H1 (cell line): ENCODE data around the gene ANKRD36. TPM values are rescaled to one million over a fixed set of nuclear protein-coding genes. Genes with fewer than 3 reads are reported as not detected.

Experiments
- CTCF ChIA-PET: fragments of 300-600 bp; sonication (Branson Sonifier 250); formaldehyde crosslinking; loops from one replicate; lab custom pipeline; 2021; ENCODE audit not compliant: partially characterized antibody; lab: Charles Lee
- POLR2A ChIA-PET: fragments of 300-600 bp; sonication (Branson Sonifier 250); formaldehyde crosslinking; loops from one replicate; lab custom pipeline; 2021; ENCODE audit warnings: inconsistent platforms; ENCODE audit not compliant: partially characterized antibody; lab: Charles Lee
- DNase-seq, 2 experiments: peaks; one replicate each; pipeline versions ENCODE4 v3.0.0 to v3.0.0-alpha.2; 2010 to 2022; ENCODE audit warnings: low spot score in 2 of 2, low read depth in 1 of 2, mixed read lengths in 1 of 2
- FAIRE-seq: peaks from 2 replicates; lab custom pipeline; 2011; peaks lifted over from hg19 to GRCh38; lab: Jason Lieb, UNC
- H2AFZ ChIP-seq: 2 replicates; pipeline ENCODE4 v1.8.1; 2012; ENCODE audit warnings: low read length, inconsistent platforms
- H2AK5ac ChIP-seq: 2 replicates; pipeline ENCODE4 v1.6.1; 2013; ENCODE audit warnings: low read depth, low read length
- H2BK120ac ChIP-seq: replicated peaks from 2 replicates; pipeline ENCODE3; 2013; ENCODE audit warnings: low read depth, low read length, inconsistent platforms
- H2BK12ac ChIP-seq: 2 replicates; pipeline ENCODE4 v1.6.1; 2013; ENCODE audit warnings: low read depth, low read length
- H2BK15ac ChIP-seq: 2 replicates; pipeline ENCODE4 v1.6.1; 2013; ENCODE audit warnings: low read length
- H2BK20ac ChIP-seq: 2 replicates; pipeline ENCODE4 v1.6.1; 2013; ENCODE audit warnings: low read length
- H2BK5ac ChIP-seq: 2 replicates; pipeline ENCODE4 v1.6.1; 2013; ENCODE audit warnings: low read depth, low read length
- H3K14ac ChIP-seq: 2 replicates; pipeline ENCODE4 v1.6.1; 2013; ENCODE audit warnings: inconsistent platforms; ENCODE audit not compliant: insufficient read length
- H3K18ac ChIP-seq: 2 replicates; pipeline ENCODE4 v1.6.1; 2013; ENCODE audit warnings: low read length; ENCODE audit errors: extremely low read depth
- H3K23ac ChIP-seq: 2 replicates; pipeline ENCODE4 v1.6.1; 2013; ENCODE audit warnings: inconsistent platforms; ENCODE audit not compliant: insufficient read length
- H3K23me2 ChIP-seq: 2 replicates; pipeline ENCODE4 v1.6.1; 2013; ENCODE audit warnings: low read depth, low read length
- H3K27ac ChIP-seq: 2 replicates; pipeline ENCODE4 v1.6.1; 2011; ENCODE audit warnings: low read depth, low read length, inconsistent platforms
- H3K27me3 ChIP-seq, 4 experiments: replicated peaks in 1 of 4; 1 replicate in 1 of 4; 2 replicates in 3 of 4; pipeline versions ENCODE4 v1.6.1 to v1.8.1; 2011 to 2013; ENCODE audit warnings: low read length in 3 of 4, mild to moderate bottlenecking in 3 of 4, inconsistent platforms in 2 of 4, mixed read lengths in 2 of 4, moderate library complexity in 1 of 4; ENCODE audit not compliant: control insufficient read depth in 3 of 4, insufficient read depth in 3 of 4; ENCODE audit errors: extremely low read depth in 1 of 4
- H3K36me3 ChIP-seq, 4 experiments: 2 replicates each; pipeline versions ENCODE4 v1.6.1 to v1.8.1; 2011 to 2013; ENCODE audit warnings: mild to moderate bottlenecking in 4 of 4, low read length in 3 of 4, moderate library complexity in 2 of 4, control low read depth in 1 of 4, inconsistent platforms in 1 of 4; ENCODE audit not compliant: insufficient read depth in 4 of 4, control insufficient read depth in 2 of 4
- H3K4ac ChIP-seq: replicated peaks from 2 replicates; pipeline ENCODE3; 2013; ENCODE audit warnings: low read length, low read depth, mixed read lengths, inconsistent platforms; ENCODE audit not compliant: insufficient read length
- H3K4me1 ChIP-seq, 4 experiments: replicated peaks in 1 of 4; 1 replicate in 1 of 4; 2 replicates in 3 of 4; pipeline versions ENCODE4 v1.6.1 to v1.8.1; 2011 to 2013; ENCODE audit warnings: low read length in 3 of 4, inconsistent platforms in 2 of 4, mixed read lengths in 1 of 4; ENCODE audit not compliant: insufficient read depth in 4 of 4, control insufficient read depth in 3 of 4
- H3K4me2 ChIP-seq, 2 experiments: 2 replicates each; pipeline versions ENCODE4 v1.6.1 to v1.8.1; 2011 to 2013; ENCODE audit warnings: low read depth in 2 of 2, low read length in 2 of 2, control low read depth in 1 of 2, inconsistent platforms in 1 of 2, mild to moderate bottlenecking in 1 of 2; ENCODE audit not compliant: insufficient read depth in 1 of 2
- H3K4me3 ChIP-seq, 4 experiments: fragments of 200-600, 300-600 bp in 1 of 4; sonication (generic), shearing (Covaris generic), sonication (Bioruptor Twin) in 1 of 4; 2 replicates each; pipeline versions ENCODE4 v1.5.1 to v1.8.1; 2011 to 2016; ENCODE audit warnings: low read length in 4 of 4, low read depth in 3 of 4, control low read depth in 2 of 4, inconsistent platforms in 2 of 4, mild to moderate bottlenecking in 2 of 4, mixed read lengths in 1 of 4, moderate library complexity in 1 of 4; ENCODE audit not compliant: insufficient read depth in 2 of 4; ENCODE audit errors: extremely low read depth in 1 of 4
- H3K56ac ChIP-seq: replicated peaks from 2 replicates; pipeline ENCODE3; 2013; ENCODE audit warnings: low read depth, mild to moderate bottlenecking, mixed read lengths, low read length, inconsistent platforms; ENCODE audit not compliant: insufficient read length
- H3K79me1 ChIP-seq: 2 replicates; pipeline ENCODE4 v1.6.1; 2013; ENCODE audit warnings: low read depth, low read length, control low read depth
- H3K79me2 ChIP-seq, 2 experiments: 2 replicates each; pipeline versions ENCODE4 v1.6.1 to v1.8.1; 2012 to 2013; ENCODE audit warnings: low read length in 2 of 2, mild to moderate bottlenecking in 2 of 2, inconsistent platforms in 1 of 2; ENCODE audit not compliant: insufficient read depth in 2 of 2, control insufficient read depth in 1 of 2
- H3K9ac ChIP-seq, 4 experiments: replicated peaks in 1 of 4; 1 replicate in 1 of 4; 2 replicates in 3 of 4; pipeline versions ENCODE4 v1.6.1 to v1.8.1; 2011 to 2013; ENCODE audit warnings: low read depth in 3 of 4, low read length in 3 of 4, control low read depth in 2 of 4, mild to moderate bottlenecking in 2 of 4, moderate library complexity in 2 of 4, inconsistent platforms in 1 of 4; ENCODE audit errors: extremely low read depth in 1 of 4
- H3K9me3 ChIP-seq, 2 experiments: 2 replicates each; pipeline versions ENCODE4 v1.6.1 to v1.8.1; 2012 to 2013; ENCODE audit warnings: mild to moderate bottlenecking in 2 of 2, moderate library complexity in 2 of 2, control low read depth in 1 of 2, inconsistent platforms in 1 of 2, low read depth in 1 of 2, low read length in 1 of 2, mixed read lengths in 1 of 2; ENCODE audit not compliant: insufficient read depth in 2 of 2
- H4K20me1 ChIP-seq, 2 experiments: replicated peaks in 1 of 2; 2 replicates each; pipeline versions ENCODE3 to v1.8.1; 2011 to 2013; ENCODE audit warnings: inconsistent platforms in 2 of 2, low read length in 2 of 2, mild to moderate bottlenecking in 1 of 2; ENCODE audit not compliant: insufficient read depth in 2 of 2, control insufficient read depth in 1 of 2
- H4K5ac ChIP-seq: 2 replicates; pipeline ENCODE4 v1.6.1; 2013; ENCODE audit warnings: low read length, low read depth, mixed read lengths, inconsistent platforms; ENCODE audit not compliant: insufficient read length
- H4K8ac ChIP-seq: 2 replicates; pipeline ENCODE4 v1.8.0; 2013; ENCODE audit warnings: mild to moderate bottlenecking, moderate library complexity, low read length, inconsistent platforms; ENCODE audit not compliant: insufficient read depth; ENCODE audit errors: extremely low read depth
- H4K91ac ChIP-seq: replicated peaks from 2 replicates; pipeline ENCODE3; 2013; ENCODE audit warnings: low read length, mixed read lengths, inconsistent platforms; ENCODE audit not compliant: insufficient read length
- BRCA1 ChIP-seq: IDR thresholded peaks from 2 replicates; pipeline ENCODE4 v1.6.1; 2012; ENCODE audit warnings: low read depth, low read length, improper control_type of control experiment
- CBX8 ChIP-seq: fragments of 300-800, 300-1000 bp; sonication (generic); IDR thresholded peaks from 2 replicates; pipeline ENCODE4 v1.7.1; 2016; ENCODE audit warnings: low read depth, low read length, borderline replicate concordance
- CREB1 ChIP-seq: IDR thresholded peaks from 2 replicates; pipeline ENCODE4 v1.6.1; 2012; ENCODE audit warnings: inconsistent platforms
- CTCF ChIP-seq, 3 experiments: IDR thresholded peaks; 1 replicate in 2 of 3; 2 replicates in 1 of 3; pipeline versions ENCODE4 v1.5.1 to v1.6.1; 2011; ENCODE audit warnings: low read length in 3 of 3, mild to moderate bottlenecking in 3 of 3, inconsistent platforms in 2 of 3, low read depth in 1 of 3, moderate library complexity in 1 of 3; ENCODE audit not compliant: insufficient read depth in 1 of 3; ENCODE audit errors: control extremely low read depth in 1 of 3
- EZH2 ChIP-seq: fragments of 200-600 bp; sonication (generic); IDR thresholded peaks from 2 replicates; pipeline ENCODE4 v1.7.1; 2012; ENCODE audit warnings: low read depth, mild to moderate bottlenecking, moderate library complexity, low read length, inconsistent platforms; ENCODE audit not compliant: severe bottlenecking
- JUN ChIP-seq: IDR thresholded peaks from 2 replicates; pipeline ENCODE4 v1.6.1; 2011; ENCODE audit warnings: low read depth, mild to moderate bottlenecking, improper control_type of control experiment, low read length
- JUND ChIP-seq: IDR thresholded peaks from 2 replicates; pipeline ENCODE4 v1.6.1; 2011; ENCODE audit warnings: mild to moderate bottlenecking, improper control_type of control experiment, low read length
- POU5F1 ChIP-seq: IDR thresholded peaks from 2 replicates; pipeline ENCODE4 v1.6.1; 2011; ENCODE audit warnings: low read depth, mild to moderate bottlenecking, low read length, moderate library complexity
- SRF ChIP-seq: IDR thresholded peaks from 2 replicates; pipeline ENCODE4 v1.6.1; 2011; ENCODE audit warnings: mild to moderate bottlenecking, low read depth, low read length, moderate library complexity
- SUZ12 ChIP-seq: fragments of 200-600 bp; sonication (generic); IDR thresholded peaks from 2 replicates; pipeline ENCODE4 v1.6.1; 2012; ENCODE audit warnings: mild to moderate bottlenecking, inconsistent platforms, low read length, moderate library complexity, mixed read lengths
- TAF1 ChIP-seq: IDR thresholded peaks from 2 replicates; pipeline ENCODE4 v1.6.1; 2011; ENCODE audit warnings: mild to moderate bottlenecking, low read depth, low read length
- WGBS, 2 experiments: shearing (Covaris generic) in 1 of 2; methylation state at CpG; one replicate each; pipeline versions ENCODE4 v1.1.6 to v1.1.7; 2013 to 2015; ENCODE audit warnings: low lambda C conversion rate in 2 of 2, mixed read lengths in 2 of 2, inconsistent platforms in 1 of 2, low coverage in 1 of 2, missing lambda C conversion rate in 1 of 2; ENCODE audit not compliant: insufficient replicate concordance in 2 of 2, insufficient coverage in 1 of 2, insufficient read length in 1 of 2; ENCODE audit errors: extremely low coverage in 1 of 2, missing lambda C conversion rate in 1 of 2; 5-methylcytosine and 5-hydroxymethylcytosine counted together
- polyA plus RNA-seq, 7 experiments: library from polyadenylated mRNA; depleted of rRNA in 3 of 7; stranded (reverse) in 5 of 7; unstranded in 2 of 7; fragments of >200 nt in 5 of 7; fragments of 200-250 nt in 2 of 7; gene quantifications; 1 replicate in 5 of 7; 2 replicates in 1 of 7; 4 replicates in 1 of 7; pipeline versions ENCODE4 v1.2.1 to v1.2.3, GENCODE V29; 2011 to 2013; ENCODE audit warnings: missing spikeins in 2 of 7, mixed read lengths in 2 of 7
- total RNA-seq: library from RNA; stranded (reverse); fragmentation: NEBNext Ultra II Directional; extraction: Animal tissue kit (Norgen Biotek cat#: 25700); gene quantifications from 2 replicates; pipeline ENCODE4 v1.2.1, GENCODE V29; 2021

The ANKRD36 gene
- total and polyA plus RNA-seq, 2 of the 8 experiments (the other 6 are each of a cell fraction or from before 2014, with no cell fraction given), result 2.7 to 12.3 TPM

GRCh38 chr2:97267411-97268074, 154.6 kb downstream of the ANKRD36 start:
- H3K23ac ChIP-seq, result no peak overlapping the region
- H3K14ac ChIP-seq, result no peak overlapping the region
- FAIRE-seq, result no peak
- no peak overlapping the region for H3K4ac ChIP-seq
- no peaks in the 10 kb centered on the region for H3K36me3 ChIP-seq
- WGBS, 2 experiments, result 94% methylated on average over 10 of the region's 10 CpGs; no CpG with 5 or more reads in 1 of the 2 experiments
- no peak overlapping the region for H2BK5ac ChIP-seq
- no peak overlapping the region for H3K27ac ChIP-seq
- ChIA-PET CTCF (no interaction called here), POLR2A (no interaction called here)
- no peak overlapping the region for H4K91ac ChIP-seq
- H3K23me2 ChIP-seq, result no peaks in the 10 kb centered on the region
- H3K27me3 ChIP-seq, result no peaks in the 10 kb centered on the region
- no peak for DNase-seq
- H3K9ac ChIP-seq, result no peak overlapping the region
- H4K8ac ChIP-seq, result no peak overlapping the region
- H4K20me1 ChIP-seq, result no peaks in the 10 kb centered on the region
- H3K79me1 ChIP-seq, result no peaks in the 10 kb centered on the region
- H2BK15ac ChIP-seq, result no peak overlapping the region
- H2BK120ac ChIP-seq, result no peak overlapping the region
- H2AFZ ChIP-seq, result no peak overlapping the region
- H3K4me1 ChIP-seq, result no peaks in the 10 kb centered on the region
- no peak overlapping the region for H2AK5ac ChIP-seq
- H2BK20ac ChIP-seq, result no peak overlapping the region
- no peaks in the 10 kb centered on the region for H3K79me2 ChIP-seq
- no peak overlapping the region for H3K18ac ChIP-seq
- peaks cover 5 to 13% of the 10 kb centered on the region in 2 experiments; a peak in 2 of 4 replicates for H3K9me3 ChIP-seq
- no peak overlapping the region for H3K56ac ChIP-seq
- no peak overlapping the region for H3K4me3 ChIP-seq
- H4K5ac ChIP-seq, result no peak overlapping the region
- no peak overlapping the region for H2BK12ac ChIP-seq
- no peak overlapping the region for H3K4me2 ChIP-seq
- TF ChIP-seq SRF (no peak), CBX8 (no peak), BRCA1 (no peak), POU5F1 (no peak), JUN (no peak), CTCF (IDR thresholded peaks at IDR 0.05; ENCODE audit: control extremely low read depth in 1 of 3, insufficient read depth in 1 of 3, low read depth in 1 of 3, low read length in 3 of 3) (no peak), SUZ12 (no peak), TAF1 (no peak), CREB1 (no peak), JUND (no peak), EZH2 (no peak)
